NOMO-1 treated with DMSO at 0.1 percent for 48 hours (cell line): ENCODE data around the gene TNNC1.

Source experiments
- DNase-seq: peaks from one replicate; lab custom pipeline; 2025; ENCODE audit not compliant: unreplicated experiment; lab: John Stamatoyannopoulos, UW

The TNNC1 gene

DNA sequence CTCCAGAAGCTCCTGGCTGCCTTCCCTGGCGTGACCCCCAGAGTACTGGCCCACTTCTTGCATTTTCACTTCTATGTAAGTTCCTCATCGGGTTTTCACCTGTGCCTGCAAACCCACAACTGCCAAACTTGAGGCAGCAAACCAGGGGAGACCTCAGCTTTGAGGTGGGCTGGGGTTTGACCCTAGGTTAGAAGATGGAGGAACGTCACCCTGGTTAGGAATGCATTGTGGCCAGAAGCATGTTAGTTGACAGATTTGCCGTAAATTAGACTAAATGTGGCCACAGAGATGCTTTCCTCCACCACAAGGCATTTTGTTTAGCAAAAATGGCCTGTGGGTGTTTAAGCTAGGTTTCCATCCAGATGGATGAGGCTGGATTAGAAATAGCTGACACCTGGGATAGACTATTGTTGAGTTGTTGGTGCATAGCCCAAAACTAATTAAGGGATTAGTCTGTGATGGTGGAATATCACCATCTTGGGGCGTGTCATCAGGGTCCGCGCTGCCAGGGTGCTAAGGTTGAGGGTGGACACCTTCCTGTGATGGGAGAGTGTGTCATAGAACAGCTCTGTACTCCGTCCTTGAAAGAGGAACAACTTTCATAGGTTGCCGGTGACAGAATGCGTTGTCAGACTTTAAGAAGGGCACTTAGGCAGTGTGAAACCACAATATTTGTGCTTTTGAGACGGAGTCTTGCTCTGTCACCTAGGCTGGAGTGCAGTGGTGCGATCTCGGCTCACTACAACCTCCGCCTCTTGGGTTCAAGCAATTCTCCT is 5.1 kb upstream of the TNNC1 start:
- no peak for DNase-seq

DNA sequence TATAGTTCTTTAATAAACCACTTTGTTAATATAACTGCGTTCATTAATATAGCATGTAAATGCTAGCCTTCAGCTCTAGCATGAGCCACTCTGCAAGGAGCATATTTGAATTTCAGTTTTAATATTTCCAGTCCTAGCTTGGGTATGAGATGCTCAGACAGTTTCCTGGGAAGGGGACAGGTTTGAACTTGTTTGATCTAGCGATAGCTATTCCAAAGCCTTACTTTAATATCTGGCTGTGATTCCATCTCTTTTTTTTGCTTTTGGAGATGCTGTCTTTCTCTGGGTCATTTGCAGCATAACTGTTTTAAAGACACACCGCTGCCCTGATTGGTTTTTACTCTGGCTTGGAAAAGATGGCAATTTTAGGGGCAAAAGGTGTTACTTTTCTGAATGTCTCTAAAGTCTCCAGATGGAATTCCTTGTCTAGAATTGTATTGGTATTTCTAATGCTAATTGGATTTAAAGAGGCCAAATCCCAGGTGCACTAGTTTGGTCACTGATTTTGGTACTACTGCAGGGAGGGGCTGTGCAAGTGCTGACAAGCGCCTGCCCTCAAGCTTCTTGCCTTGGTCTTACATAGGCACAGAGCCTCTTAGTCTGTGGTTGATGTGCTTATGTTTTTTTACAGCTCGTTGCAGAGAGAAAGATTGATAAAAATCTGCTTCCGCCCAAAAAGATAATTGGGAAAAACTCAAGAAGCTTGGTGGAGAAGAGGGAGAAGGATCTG is 4.4 kb upstream of the TNNC1 start:
- DNase-seq, result no peak

- DNase-seq, result no peak
Observed at GRCh38 chr3:52456800-52457183, 3.0 kb upstream of the TNNC1 start.

DNA sequence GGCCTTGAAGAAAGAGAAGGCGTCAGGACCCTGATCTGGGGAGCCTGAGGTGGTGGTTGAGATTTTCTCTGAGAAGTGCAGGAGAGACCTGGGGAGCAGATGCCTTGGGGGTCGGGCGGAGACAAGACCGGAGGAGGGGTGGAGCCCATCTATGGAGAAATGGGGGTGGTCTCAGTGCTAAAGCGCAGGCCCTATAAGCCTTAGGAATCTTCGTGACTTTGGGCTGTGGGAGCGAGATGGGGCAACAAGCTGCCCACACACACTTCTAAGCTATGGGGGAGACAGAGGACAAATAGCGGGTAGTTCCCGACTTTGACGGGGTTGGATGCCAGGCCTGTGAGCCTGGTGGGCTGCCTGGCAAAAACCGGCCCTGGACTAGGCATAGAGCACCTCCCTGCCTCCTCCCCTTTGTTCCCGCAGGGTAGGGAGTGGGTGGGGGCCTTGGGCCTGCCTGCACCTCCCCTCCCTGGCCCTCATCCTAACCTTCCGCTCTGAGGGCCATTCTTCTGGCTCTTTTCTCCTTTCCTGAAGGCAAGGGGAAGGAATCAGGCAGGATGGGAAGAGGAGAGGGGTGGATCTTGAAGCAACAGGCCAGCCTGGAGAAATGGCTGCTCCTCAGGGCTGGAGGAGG is 2.4 kb upstream of the TNNC1 start:
- no peak for DNase-seq

DNA sequence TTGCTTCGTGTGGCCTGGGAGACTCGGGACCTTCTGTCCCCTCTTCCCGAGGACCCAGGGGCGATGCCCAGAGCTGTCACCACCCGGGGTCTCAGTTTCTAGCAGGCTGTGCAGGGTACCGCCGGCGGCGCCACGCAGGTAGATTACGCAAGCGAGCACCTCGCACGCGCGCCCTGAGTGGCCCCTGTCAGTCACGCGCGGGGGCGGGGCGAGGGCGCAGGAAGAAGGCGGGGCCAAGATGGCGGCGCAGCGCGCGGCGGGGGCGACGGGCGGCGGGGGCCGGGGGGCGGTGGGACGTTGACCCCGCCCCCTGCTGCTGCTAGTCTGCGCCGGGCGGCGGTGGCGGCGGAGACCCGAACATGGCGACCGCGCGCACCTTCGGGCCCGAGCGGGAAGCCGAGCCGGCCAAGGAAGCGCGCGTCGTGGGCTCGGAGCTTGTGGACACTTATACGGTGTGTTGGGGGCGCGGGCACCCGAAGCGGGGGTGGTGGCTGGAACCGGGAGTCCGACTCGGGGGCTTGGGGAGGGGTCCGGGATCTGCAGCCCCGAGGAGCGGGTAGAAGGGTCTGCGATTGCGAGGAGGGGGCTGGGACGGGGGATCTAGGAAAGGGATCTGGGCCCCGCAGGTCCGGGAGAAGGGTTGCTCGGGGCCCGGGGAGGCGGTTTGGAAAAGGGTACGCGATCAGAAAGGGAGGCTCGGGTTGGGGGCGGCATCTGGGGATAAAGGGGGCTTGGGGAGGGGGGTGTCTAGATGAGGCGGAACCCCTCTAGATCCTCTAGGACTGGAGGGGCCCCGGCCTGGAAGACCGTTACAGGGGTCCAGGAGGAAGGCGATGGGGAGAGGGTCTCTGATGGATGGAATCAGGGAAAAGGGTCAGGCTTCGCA is 1.7 kb upstream of the TNNC1 start, which contains the start of gene NISCH:
NISCH (plus strand) TSS at position 322 of the 886 bp plus-strand sequence; CDS start at position 360, 38 bp downstream.
- DNase-seq, result peak; percentile 70

GRCh38 chr3:52454938-52455282 is 1.1 kb upstream of the TNNC1 start:
- no peak for DNase-seq

- DNase-seq, result no peak
Observed at GRCh38 chr3:52454250-52454937, 553 bp upstream of the TNNC1 start.

GRCh38 chr3:52452570-52453221 is 1.1 kb downstream of the TNNC1 start:
- no peak for DNase-seq

DNA sequence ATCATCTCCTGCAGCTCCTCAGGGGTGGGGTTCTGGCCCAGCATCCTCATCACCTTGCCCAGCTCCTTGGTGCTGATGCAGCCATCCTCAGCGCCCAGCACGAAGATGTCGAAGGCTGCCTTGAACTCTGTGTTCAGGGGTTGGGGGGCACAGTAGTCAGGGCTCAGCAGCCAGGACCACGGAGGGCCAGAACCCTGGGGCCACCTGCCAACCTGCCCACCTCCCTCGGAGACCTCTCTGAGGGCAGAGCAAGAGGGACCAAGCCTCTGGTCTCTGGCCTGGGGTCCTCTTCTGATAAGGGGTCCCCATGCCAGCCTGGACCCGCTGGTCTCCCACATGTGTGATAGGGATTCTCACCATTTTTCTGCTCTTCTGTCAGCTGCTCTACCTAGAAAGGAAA is 1.7 kb downstream of the TNNC1 start:
- no peak for DNase-seq

GRCh38 chr3:52451237-52452083 is 2.4 kb downstream of the TNNC1 start:
- DNase-seq, result no peak

- DNase-seq, result no peak
Observed at GRCh38 chr3:52450489-52451236, 3.2 kb downstream of the TNNC1 start.

GRCh38 chr3:52447512-52448355 is 6.1 kb downstream of the TNNC1 start:
- no peak for DNase-seq

- DNase-seq, result peak; percentile 38
Observed at GRCh38 chr3:52446631-52447511, 7.0 kb downstream of the TNNC1 start.

DNA sequence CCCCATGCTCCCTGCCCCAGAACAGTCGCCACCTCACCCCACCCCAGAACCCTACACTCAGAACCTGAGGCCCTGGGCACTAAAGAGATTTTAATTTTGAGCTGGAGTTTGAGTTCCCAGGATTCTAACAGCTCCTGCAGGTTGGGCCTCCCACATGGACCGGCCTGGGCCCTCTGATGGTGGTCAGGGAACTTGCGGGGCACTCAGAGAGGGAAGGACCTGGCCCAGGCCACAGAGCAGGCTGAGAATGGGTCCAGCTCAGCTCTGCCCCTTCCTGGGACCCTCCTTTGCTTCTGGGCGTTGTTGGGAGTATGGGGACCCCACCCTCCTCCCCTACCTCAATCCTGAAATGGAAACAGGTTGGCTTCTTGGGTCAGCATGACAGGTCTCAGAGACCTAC is 7.8 kb downstream of the TNNC1 start:
- no peak for DNase-seq

DNA sequence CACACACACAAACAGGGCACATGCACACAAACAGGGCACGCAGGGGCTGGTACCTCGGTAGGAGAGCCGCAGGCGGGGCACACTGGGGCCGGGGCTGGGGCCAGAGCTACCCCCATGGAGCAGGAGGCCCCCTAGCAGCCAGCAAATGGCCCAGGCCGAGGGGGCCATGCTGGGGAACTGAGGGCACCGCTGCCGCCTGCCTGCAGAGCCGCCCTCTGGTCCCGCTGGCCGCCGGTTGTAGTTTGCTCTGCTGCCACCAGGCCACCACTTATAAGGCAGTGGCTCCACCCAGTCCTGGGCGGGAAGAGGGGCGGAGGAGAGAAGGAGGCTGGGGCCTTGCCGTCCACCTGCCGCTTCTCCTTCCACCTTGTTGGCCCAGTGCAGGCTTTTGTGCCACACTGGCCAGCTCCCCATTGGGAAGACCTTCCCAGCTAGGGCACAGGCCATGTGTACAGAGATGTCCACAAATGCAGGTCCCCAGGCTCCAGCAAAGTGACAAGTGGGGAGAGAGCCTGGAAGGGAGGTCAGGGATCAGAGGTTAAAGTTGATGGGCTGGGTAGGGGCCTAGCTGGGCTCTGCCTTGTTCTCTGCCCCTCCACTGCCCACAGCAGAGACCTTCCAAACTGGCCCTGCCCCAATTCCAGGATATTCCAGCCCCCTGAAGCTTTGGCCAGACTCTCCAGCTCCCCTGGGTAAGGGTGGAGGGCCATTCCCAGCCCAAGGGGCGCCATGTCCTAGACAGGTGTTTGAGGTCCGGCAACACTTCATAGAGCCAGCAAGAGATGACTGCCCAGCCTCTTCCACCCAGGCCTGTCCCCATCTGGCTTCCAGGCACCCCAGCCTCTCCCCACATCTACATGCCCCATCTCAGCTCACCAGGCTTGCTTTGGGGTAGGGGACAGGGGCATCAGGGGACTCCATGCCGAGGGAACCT is 8.7 kb downstream of the TNNC1 start, which contains the start of gene SEMA3G:
SEMA3G (minus strand) TSS at position 244 of the 934 bp plus-strand sequence; CDS start at position 168, 76 bp downstream.
- DNase-seq, result peak; percentile 78
